GM21825 (cell line): Measurements from ENCODE around the gene NLRC3.
"Not testable (repeated sequence)": the region's sequence is repeated elsewhere in the genome, so short reads cannot be mapped to it uniquely, and the experiment has no call there.

ENCODE experiments used
- ATAC-seq: cut with Tn5 transposase; IDR thresholded peaks from one replicate; pipeline ENCODE4 v1.9.1; 2021; ENCODE audit warnings: mild to moderate bottlenecking, moderate library complexity; ENCODE audit not compliant: unreplicated experiment

NLRC3 gene

DNA sequence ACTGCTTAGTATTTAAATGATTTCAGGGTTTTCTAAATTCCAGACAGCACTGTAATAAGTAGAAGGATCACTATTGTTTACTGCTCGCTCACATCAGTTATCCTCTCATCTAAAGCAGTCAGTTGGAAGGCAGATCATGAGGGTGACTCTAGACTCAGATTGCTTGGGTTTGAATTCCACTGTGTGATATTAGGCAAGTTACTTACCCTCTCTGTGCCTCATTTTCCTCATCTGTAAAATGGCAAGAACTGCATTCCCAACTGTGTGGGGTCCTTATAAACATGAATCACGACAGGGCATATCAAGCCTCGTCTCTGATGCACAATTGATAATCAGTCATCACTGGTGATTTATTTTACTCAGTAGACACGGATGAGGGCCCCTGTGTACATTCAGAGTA is 61.3 kb downstream of the NLRC3 start:
- ATAC-seq, result no peak

DNA sequence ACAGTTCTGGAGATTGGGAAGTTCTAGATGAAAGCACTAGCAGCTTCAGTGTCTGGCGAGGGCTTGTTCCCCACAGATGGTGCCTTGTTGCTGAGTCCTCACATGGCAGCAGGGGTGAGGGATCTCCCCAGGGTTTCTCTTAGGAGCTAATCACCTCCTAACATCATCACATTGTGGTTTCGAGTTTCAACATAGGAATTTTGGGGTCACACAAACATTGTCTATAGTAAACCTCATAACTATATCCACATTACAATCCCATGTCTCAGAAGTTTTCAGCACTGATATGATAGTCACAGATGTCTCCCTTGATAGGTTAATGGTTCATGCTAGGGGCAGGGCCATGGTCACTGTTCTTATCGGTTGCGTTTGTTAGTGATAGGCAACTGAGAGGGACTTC is 62.6 kb downstream of the NLRC3 start:
- ATAC-seq, result no peak

DNA sequence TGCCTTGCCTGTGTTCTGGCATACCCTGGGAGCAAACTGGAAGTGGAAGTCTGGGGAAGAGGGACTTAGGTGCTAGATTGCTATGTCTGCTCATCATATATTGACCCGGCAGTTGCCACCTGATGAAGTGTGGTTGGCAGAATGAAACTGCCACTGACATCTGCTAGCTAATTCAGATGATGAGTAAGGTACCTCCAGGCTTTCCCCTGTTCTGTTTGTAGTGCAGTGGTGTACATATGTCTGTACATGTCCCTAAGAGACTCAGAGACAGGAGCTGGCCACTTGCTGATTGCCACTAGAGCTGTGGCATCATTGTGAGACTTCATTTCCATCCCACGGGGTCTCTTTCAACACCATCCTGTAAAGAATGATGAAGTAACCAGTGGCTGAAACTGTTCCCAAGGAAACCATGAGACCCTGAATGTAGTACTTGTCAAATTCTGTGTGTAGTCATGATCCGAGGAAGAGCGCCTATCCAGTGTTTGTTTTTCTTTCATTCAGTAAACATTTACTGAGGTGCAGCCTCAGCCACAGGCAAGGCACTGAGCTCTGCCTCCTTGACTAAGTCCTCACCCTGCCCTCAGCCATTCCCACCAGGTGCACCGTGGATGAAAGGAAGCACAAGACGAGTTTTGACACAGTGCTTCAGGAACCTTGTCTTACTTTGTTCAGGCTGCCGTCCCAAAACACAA is 63.2 kb downstream of the NLRC3 start:
- no peak for ATAC-seq

DNA sequence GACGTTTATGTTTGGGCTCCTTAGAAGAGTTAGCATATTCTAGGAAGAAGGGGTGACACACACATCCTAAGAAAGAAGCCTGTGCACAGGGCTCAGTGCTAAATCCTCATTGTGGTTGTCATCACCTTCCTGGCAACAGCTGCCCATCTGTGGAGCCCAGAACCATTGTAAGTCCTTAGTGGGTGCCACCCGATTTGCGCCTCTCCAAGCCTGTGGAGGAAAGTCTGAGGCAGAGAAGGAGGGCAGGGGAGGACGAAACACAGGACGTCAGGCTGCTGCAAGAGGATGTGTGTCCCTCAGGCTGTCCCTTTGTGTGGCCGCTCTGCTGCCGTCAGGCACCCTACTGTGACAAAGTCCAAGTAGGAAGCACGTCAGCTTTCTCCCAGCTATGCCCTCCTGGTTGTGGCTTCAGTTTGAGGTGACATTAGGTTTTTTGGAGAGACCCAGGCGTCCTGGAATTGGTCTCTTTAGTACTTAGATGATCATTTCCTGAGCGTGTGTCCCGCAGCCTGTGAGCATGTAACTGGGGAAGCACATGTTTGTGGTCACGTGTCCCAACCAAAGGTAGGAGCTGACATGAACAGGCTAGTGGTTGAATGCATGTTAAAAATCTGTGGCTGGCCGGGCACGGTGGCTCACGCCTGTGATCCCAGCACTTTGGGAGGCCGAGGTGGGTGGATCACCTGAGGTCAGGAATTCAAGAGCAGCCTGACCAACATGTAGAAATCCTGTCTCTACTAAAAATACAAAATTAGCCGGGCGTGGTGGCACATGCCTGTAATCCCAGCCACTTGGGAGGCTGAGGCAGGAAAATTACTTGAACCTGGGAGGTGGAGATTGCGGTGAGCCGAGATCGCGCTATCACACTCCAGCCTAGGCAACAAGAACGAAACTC is 65.7 kb downstream of the NLRC3 start:
- no peak for ATAC-seq

DNA sequence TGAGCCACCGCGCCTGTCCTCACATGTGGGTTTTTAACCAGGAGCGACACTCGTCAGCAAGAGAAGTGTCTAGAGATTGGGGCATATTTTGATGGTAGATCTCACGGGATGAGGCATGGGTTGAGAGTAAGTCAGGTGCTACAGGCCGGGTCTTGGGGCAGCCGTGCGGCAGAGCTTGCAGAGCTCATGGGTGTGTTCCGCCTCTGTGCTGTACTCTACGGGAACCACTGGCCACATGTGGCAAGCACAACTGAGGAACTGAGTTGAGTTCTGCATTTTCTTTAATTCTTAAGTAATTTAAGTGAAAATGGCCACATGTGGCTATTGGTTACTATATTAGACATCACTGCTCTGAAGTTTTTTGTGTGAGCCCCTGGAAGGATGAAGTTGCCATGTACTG is 66.8 kb downstream of the NLRC3 start:
- no peak for ATAC-seq

DNA sequence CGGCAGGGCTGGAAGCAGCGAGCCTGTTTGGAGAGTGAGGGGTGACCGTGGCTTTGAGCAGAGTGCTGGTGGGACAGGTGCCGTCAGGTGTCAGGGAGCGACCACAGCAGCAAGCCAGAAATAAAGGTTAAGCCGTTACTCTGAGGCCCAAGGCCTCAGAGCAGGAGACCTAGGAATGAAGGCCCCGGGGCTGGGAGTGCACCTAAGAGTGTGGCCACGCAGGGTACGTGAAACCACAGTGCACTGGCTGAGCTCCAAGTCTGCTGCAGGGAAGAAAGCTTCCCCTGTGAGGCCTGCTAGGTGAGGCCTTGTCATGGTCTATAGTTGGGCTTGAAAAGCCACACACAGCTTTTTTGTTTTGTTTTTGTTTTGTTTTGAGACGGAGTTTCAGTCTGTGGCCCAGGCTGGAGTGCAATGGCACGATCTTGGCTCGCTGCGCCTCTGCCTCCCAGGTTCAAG is 67.7 kb downstream of the NLRC3 start:
- no peak for ATAC-seq

DNA sequence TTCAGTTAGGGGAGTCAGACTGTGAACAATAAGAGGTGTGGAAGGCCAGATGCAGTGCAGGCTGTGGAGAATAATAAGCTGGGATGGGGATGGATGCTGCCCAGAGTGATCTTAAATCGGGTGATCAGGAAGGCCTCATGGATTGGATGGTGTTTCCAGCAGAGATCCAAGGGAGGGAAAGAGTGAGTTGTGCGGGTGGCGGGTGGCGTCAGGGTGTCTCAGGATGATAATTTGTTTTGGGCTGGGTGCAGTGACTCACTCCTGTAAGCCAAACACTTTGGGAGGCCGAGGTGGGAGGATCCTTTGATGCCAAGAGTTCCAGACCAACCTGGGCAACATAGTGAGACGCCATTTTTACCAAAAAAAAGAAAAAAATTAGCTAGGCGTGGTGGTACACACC is 68.5 kb downstream of the NLRC3 start:
- no peak for ATAC-seq

DNA sequence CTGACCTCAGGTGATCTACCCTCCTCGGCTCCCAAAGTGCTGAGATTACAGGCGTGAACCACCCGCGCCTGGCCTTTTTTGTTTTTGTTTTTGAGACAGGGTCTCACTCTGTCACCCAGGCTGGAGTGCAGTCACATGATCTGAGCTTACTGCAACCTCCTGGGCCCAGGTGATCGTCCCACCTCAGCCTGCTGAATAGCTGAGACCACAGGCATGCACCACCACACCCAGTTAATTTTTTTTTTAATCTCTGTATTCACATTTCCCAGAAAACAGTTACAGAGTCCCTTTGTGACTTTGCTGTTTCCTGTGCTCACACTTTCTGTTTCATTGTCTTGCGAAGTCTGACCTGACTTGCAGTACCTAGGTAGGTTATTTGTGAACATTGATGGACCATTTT is 73.7 kb downstream of the NLRC3 start:
- no peak for ATAC-seq

DNA sequence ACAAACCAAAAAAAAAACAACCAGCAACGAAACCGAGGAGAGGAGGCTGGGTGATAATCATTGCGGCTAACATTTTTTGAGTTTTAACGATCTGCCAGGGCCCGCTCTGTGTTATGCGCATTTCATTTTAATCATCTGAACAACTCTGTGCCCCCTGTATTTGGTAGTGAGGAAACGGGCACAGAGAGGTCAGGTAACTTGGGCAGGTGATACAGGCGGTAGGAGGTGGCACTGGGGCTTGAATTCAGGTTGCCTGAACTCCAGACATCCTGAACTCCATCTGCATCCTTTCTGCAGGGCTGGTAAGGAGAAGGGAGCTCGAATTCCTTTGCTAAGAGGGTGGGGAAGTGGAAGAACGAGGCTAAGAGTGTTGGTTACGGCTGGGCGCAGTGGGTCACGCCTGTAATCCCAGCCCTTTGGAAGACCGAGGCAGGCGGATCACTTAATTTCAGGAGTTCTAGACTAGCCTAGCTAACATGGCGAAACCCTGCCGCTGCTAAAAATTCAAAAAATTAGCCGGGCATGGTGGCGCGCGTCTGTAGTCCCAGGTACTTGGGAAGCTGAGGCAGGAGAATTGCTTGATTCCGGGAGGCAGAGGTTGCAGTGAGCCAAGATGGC is 75.3 kb downstream of the NLRC3 start:
- ATAC-seq, result no peak

DNA sequence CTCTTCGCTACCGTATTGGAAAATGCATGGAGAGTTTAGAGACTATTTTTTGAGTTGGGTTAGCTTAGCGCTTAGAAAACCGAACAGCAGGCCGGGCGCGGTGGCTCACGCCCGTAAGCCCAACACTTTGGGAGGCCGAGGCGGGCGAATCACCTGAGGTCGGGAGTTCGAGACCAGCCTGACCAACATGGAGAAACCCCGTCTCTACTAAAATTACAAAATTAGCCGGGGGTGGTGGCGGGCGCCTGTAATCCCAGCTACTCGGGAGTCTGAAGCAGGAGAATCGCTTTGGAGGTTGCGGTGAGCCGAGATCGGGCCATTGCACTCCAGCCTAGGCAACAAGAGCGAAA is 75.8 kb downstream of the NLRC3 start:
- ATAC-seq, result not testable (repeated sequence)

DNA sequence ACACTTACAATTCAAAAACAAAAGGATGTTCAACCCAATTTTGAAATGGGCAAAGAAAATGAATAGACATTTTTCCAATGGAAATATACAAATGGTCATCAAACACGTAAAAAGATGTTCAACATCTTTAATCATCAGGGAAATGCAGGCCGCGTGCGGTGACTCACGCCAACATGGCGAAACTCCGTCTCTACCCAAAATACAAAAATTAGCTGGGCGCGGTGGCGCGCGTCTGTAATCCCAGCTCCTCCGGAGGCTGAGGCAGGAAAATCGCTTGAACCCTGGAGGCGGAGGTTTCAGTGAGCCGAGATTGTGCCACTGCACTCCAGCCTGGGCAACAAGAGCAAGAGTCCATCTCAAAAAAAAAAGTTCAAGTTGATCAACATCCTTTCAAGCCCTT is 78.2 kb downstream of the NLRC3 start:
- ATAC-seq, result no peak

DNA sequence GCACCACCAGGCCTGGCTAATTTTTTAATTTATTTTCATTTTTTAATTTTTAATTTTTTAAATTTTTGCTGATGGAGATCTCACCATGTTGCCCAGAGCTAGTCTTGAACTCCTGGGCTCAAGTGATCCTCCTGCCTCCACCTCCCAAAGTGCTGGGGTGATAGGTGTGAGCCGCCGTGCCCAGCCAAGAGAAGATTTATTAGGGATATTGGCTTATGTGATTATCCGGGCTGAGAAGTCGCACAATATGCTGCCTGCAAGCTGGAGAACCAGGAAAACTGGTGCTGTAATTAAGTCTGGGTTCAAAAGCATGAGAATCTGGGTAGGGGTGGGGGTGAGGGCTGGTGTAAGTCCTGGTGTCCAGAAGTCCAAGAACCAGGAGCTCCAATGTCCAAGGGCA is 79.4 kb downstream of the NLRC3 start:
- ATAC-seq, result no peak

DNA sequence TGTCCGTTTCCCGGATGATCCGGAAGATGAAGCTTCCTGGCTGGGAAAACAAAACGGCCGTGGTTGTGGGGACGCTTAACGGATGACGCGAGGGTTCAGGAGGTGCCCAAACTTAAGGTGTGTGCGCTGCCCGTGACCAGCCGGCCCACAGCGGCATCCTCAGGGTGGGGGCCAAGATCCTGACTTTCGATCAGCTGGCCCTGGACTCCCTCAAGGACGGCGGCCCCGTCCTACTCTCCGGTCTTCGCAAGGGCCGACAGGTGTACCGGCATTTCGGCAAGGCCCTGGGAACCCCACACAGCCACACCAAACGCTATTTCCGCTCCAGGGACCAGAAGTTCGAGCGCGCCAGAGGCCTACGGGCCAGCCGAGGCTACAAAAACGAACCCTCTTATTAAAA is 80.8 kb downstream of the NLRC3 start:
- ATAC-seq, result no peak

DNA sequence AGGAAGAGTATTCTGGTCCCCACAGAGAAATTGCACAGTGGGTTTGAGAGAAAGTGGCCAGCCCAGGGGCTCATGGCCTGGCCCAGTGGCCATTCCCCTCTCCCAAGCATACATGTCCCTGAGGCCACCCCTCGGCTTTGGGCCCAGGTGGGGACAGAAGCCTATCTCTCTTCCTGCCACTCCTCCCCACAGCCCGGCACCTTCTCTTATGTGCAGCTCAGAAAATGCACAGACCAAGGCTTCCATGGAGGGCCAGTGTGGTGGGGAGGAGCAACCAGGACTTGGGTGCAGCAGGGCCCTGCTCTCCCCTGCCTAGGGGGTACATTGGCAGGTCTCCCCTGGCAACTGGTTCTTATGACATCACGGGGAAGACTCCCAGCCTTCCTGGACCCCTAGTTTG is 82.0 kb downstream of the NLRC3 start, which contains the start of gene C16orf90:
C16orf90 (minus strand) TSS at position 314 of the 400 bp plus-strand sequence; CDS start at position 246, 68 bp downstream.
- no peak for ATAC-seq

DNA sequence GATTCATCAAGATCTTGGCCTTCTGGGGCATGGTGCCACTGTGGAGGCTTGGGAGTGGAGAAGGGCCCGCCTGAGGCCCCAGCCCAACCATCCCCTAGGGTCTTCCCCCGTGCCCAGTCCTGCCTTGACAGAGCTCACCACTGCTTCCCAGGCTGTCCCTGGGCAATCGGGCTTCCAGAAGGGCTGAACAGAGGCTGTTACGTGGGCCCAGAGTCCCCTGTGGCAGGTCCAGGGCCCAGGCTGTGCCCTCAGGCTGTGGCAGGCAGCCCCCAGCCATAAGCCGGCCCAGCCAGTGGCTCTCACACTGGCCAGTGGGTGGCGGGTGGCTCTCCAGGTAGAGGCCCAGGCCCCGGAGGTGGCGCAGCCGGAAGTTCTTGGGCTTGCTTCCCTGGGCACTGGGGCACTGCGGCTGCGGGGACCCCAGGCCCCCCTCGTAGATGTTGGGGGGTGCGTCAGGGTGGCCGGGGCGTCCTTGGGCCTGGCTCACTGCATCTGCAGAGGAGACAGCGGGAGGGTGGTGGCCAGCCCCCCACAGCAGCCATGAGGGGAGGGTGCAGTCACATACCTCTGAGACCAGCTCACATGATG is 82.7 kb downstream of the NLRC3 start:
- no peak for ATAC-seq

DNA sequence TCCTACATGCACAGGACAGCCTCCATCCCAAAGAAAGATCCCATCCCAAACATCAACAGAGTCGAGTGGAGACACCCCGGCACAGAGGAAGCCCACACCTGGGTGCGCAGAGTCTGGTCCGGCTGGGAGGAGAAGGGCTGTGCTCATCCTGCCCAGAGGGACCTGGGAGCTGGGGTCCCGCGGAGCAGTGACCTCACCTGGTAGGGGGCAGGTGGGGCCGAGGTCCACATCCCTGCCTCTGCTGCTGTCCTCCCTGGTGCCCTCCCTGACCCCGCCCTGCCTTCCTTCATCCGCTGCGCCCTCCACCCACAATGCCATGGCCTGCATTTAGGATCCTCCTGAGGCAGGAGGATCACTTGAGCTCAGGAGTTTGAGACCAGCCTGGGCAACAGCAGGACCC is 84.8 kb downstream of the NLRC3 start:
- no peak for ATAC-seq

DNA sequence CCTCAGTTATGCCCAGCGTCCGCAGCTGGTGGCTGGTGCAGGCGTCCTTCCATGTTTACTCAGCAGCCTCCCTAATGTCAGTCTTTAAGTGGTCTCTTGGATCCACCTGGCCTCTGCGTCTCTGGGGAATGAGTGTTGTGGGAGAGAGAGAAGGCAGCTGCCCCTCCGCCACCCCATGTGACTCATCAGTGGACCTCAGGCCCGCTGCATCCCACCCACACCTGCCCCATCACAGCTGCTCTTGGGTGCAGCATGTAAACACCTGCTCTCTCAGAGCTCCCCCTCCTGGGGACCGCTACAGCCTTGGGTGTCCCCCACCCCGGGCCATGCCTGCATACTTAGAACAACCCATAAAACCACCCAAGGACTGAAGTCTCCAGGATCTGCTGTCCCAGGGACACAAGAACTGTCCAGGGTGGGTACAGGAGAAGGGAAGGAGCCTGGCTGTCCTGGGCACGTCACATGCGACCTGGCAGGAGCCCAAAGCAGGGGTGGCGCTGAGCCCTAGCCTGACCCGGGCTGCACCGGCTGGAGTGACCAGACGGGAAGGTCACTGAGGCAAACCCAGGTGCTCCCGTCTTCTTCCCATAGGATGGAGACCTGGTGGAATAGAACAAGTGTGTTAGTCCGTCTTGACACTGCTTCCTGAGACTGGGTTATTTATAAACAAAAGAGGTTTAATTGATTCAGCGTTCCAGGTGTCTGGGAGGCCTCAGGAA is 86.1 kb downstream of the NLRC3 start:
- ATAC-seq, result no peak
